ENCODE measurements around the gene ARHGAP33. TPM values are rescaled to one million over a fixed set of nuclear protein-coding genes. Genes with fewer than 3 reads are reported as not detected.

ARHGAP33 gene
- total RNA-seq, 1 donor from 2014 or later: 26.4 TPM

GRCh38 chr19:35745328-35746086, 29.9 kb upstream of the ARHGAP33 start, which contains the start of the genes PSENEN and U2AF1L4:
Gene PSENEN, plus strand, starts transcription at chr19:35745651. Its CDS starts 280 bp downstream, at chr19:35745931.
Gene U2AF1L4, minus strand, starts transcription at chr19:35745418. Its CDS starts 27 bp downstream, at chr19:35745391.
- no peaks in the 10 kb centered on the region for H3K9me3 Mint-ChIP-seq

DNA sequence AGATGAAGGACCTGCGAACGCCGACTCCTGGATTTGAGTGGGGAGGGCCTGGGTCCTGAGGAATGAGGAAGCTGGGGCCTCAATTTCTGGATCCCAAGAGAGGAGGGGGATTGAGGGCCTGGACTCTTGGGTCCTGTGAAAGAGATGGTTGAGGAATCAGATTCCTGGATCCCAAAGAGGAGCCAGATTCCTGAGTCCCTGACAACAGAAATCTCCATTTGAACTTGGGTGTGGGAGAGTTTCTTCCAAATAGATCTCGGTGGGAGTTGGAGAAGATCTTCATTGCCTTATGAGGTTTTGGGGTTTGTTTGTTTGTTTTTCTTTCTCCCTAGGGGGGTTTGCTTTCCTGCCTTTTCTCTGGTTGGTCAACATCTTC, 29.3 kb upstream of the ARHGAP33 start:
- Mint-ChIP-seq H3K9me3 (no peaks in the 10 kb centered on the region), H3K4me3 (peak overlapping the region; percentile 94), H3K36me3 (ENCODE audit: low read depth) (peaks cover 19% of the 10 kb centered on the region), H3K27me3 (no peaks in the 10 kb centered on the region), H3K4me1 (peaks cover 47% of the 10 kb centered on the region), H3K27ac (peak overlapping the region; percentile 100)
- no peak for DNase-seq
- intact Hi-C loops (cut with micrococcal nuclease): loop anchor here (5.0 to 10.0 kb wide), 2 partner anchors 306 to 369 kb away; partner anchors contain the start of genes OVOL3, POLR2I, TBCB and THAP8

More at GRCh38 chr19:35745328-35746086, 29.9 kb upstream of the ARHGAP33 start, which contains the start of the genes PSENEN and U2AF1L4:
- Mint-ChIP-seq H3K36me3 (ENCODE audit: low read depth) (peaks cover 20% of the 10 kb centered on the region), H3K4me1 (peaks cover 52% of the 10 kb centered on the region), H3K27me3 (no peaks in the 10 kb centered on the region), H3K4me3 (peak within 1 kb of the TSS; percentile 94), H3K27ac (peak within 1 kb of the TSS; percentile 100)
- intact Hi-C loops (cut with micrococcal nuclease): loop anchor here (1.0 to 10.0 kb wide), 5 partner anchors 28 to 369 kb away; partner anchors contain the start of genes ARHGAP33, OVOL3, POLR2I and TBCB
- DNase-seq: peak; percentile 99

- H3K9me3 Mint-ChIP-seq: no peaks in the 10 kb centered on the region
- intact Hi-C loops (cut with micrococcal nuclease): loop anchor here (5.0 to 10.0 kb wide), 2 partner anchors 306 to 368 kb away; partner anchors contain the start of genes OVOL3, POLR2I, TBCB and THAP8
- no peaks in the 10 kb centered on the region for H3K27me3 Mint-ChIP-seq
- H3K36me3 Mint-ChIP-seq (ENCODE audit: low read depth): peaks cover 19% of the 10 kb centered on the region
- peak overlapping the region; percentile 94 for H3K4me3 Mint-ChIP-seq
- H3K27ac Mint-ChIP-seq: peak overlapping the region; percentile 100
- no peak for DNase-seq
- H3K4me1 Mint-ChIP-seq: peaks cover 47% of the 10 kb centered on the region
Observed at GRCh38 chr19:35746531-35746930, 28.8 kb upstream of the ARHGAP33 start.

GRCh38 chr19:35748106-35749020, 27.0 kb upstream of the ARHGAP33 start, which contains the start of gene LIN37:
Gene LIN37, plus strand, starts transcription at chr19:35748576. Its CDS starts 149 bp downstream, at chr19:35748725.
- H3K4me1 Mint-ChIP-seq: peaks cover 37% of the 10 kb centered on the region

GRCh38 chr19:35750167-35750566, 25.2 kb upstream of the ARHGAP33 start:
- intact Hi-C loops (cut with micrococcal nuclease): no loop called here
- no peaks in the 10 kb centered on the region for H3K27me3 Mint-ChIP-seq
- DNase-seq: no peak
- H3K36me3 Mint-ChIP-seq (ENCODE audit: low read depth): peaks cover 17% of the 10 kb centered on the region
- H3K27ac Mint-ChIP-seq: no peak overlapping the region
- H3K4me1 Mint-ChIP-seq: peaks cover 33% of the 10 kb centered on the region
- no peaks in the 10 kb centered on the region for H3K9me3 Mint-ChIP-seq
- H3K4me3 Mint-ChIP-seq: peak overlapping the region; percentile 61

More at GRCh38 chr19:35748106-35749020, 27.0 kb upstream of the ARHGAP33 start, which contains the start of gene LIN37:
- Mint-ChIP-seq H3K4me3 (peak within 1 kb of the TSS; percentile 99), H3K9me3 (no peaks in the 10 kb centered on the region), H3K36me3 (ENCODE audit: low read depth) (peaks cover 12% of the 10 kb centered on the region), H3K27me3 (no peaks in the 10 kb centered on the region), H3K27ac (peak within 1 kb of the TSS; percentile 95)
- intact Hi-C loops (cut with micrococcal nuclease): loop anchor here (1.0 to 10.0 kb wide), 3 partner anchors 10 to 366 kb away; partner anchors contain the start of genes OVOL3, POLR2I, PROSER3 and TBCB
- peak; percentile 100 for DNase-seq

- no peaks in the 10 kb centered on the region for H3K27me3 Mint-ChIP-seq
- peaks cover 18% of the 10 kb centered on the region for H3K36me3 Mint-ChIP-seq (ENCODE audit: low read depth)
- peaks cover 27% of the 10 kb centered on the region for H3K4me1 Mint-ChIP-seq
- peak; percentile 56 for DNase-seq
- intact Hi-C loops (cut with micrococcal nuclease): no loop called here
- no peak overlapping the region for H3K27ac Mint-ChIP-seq
- H3K9me3 Mint-ChIP-seq: no peaks in the 10 kb centered on the region
- H3K4me3 Mint-ChIP-seq: no peak overlapping the region
Observed at GRCh38 chr19:35751839-35752745, 23.3 kb upstream of the ARHGAP33 start.

DNA sequence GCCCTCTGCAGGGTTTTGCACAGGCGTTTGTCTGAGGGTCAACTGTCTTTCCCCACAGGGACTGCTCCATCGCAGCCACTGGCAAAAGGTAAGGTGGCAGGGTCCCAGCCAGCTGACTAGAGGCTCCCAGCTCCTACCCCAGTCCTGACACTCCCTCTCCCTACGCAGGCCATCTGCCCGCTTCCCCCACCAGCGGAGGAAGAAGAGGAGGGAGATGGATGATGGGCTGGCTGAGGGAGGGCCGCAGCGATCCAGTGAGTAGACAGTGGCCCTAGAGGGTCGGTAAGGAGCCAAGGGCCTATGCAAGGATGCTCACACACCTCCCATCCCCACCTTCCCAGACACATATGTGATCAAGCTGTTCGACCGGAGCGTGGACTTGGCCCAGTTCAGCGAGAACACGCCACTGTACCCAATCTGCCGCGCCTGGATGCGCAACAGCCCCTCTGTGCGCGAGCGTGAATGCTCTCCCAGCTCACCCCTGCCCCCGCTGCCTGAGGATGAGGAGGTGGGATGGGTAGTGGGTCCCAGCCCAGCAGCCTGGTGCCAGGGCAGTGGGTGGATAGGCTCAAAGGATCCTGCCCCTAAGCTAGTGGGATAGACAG, 22.5 kb upstream of the ARHGAP33 start:
- no peak for DNase-seq
- Mint-ChIP-seq H3K9me3 (no peaks in the 10 kb centered on the region), H3K36me3 (ENCODE audit: low read depth) (peaks cover 19% of the 10 kb centered on the region), H3K4me3 (no peak overlapping the region), H3K4me1 (peaks cover 28% of the 10 kb centered on the region), H3K27me3 (peaks cover under 1% of the 10 kb centered on the region), H3K27ac (no peak overlapping the region)
- intact Hi-C loops (cut with micrococcal nuclease): no loop called here

DNA sequence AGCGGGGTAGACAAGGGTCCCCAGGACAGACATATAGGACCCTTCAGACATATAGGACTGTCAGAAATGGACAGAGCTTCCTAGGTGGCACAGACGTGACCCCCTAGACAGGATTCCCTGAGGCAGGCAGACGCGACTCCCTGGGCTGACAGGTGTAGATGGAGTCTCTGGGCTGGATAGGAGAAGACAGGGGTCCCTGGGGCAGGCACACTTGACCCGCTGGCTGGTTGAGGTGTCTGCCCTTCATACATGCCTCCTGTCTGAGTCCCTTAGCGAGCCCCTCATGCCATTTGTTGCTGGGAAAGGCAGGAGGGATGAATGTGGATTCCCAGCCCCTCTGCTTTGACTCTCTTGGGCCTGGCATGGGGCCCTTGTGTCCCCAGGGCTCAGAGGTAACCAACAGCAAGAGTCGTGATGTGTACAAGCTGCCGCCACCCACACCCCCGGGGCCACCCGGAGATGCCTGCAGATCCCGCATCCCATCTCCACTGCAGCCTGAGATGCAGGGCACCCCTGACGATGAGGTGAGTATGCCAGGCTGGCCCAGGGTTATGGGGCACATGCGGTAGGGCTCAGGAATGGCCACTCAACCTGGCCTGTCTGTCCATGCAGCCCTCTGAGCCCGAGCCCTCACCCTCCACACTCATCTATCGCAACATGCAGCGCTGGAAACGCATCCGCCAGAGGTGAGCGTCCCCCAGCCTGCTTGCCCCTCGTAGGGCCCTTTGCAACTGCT, 21.6 kb upstream of the ARHGAP33 start:
- intact Hi-C loops (cut with micrococcal nuclease): no loop called here
- Mint-ChIP-seq H3K27ac (no peak overlapping the region), H3K9me3 (no peaks in the 10 kb centered on the region), H3K27me3 (peaks cover 2% of the 10 kb centered on the region), H3K4me1 (peaks cover 25% of the 10 kb centered on the region), H3K4me3 (no peak overlapping the region), H3K36me3 (ENCODE audit: low read depth) (peaks cover 17% of the 10 kb centered on the region)
- DNase-seq: no peak

- Mint-ChIP-seq H3K36me3 (ENCODE audit: low read depth) (peaks cover 21% of the 10 kb centered on the region), H3K9me3 (no peaks in the 10 kb centered on the region), H3K4me1 (peaks cover 27% of the 10 kb centered on the region), H3K27ac (peak overlapping the region; percentile 42), H3K27me3 (peaks cover 2% of the 10 kb centered on the region), H3K4me3 (peak overlapping the region; percentile 54)
- intact Hi-C loops (cut with micrococcal nuclease): loop anchor here (5.0 kb wide), 2 partner anchors 62 to 148 kb away; partner anchors contain the start of genes HCST and NFKBID
- DNase-seq: no peak
Observed at GRCh38 chr19:35754370-35755130, 20.8 kb upstream of the ARHGAP33 start.

DNA sequence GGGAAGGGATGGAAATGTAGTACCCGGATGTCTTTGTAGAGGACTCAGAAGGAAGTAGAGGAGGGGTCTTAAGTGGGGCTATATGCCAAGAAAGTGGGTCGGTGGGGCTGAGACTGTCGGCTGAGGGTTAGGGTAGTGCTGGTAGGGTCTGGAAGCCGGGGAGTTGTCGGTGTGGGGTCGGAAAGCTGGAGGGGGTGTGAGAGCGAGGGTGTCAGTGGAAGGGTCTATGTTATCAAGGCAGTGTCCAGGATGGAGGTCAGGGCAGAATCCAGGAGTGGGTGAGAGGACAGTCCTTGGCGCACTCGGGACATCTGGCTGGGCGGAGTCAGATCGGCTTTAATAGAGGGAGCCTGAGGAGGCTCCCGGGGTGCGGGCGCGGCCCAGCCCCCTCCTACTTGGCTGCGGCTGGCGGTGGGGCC, 20.2 kb upstream of the ARHGAP33 start:
- intact Hi-C loops (cut with micrococcal nuclease): loop anchor here (5.0 kb wide), 2 partner anchors 63 to 147 kb away; partner anchors contain the start of genes HCST and NFKBID
- no peak for DNase-seq
- peaks cover 2% of the 10 kb centered on the region for H3K27me3 Mint-ChIP-seq
- H3K27ac Mint-ChIP-seq: peak overlapping the region; percentile 49
- H3K36me3 Mint-ChIP-seq (ENCODE audit: low read depth): peaks cover 22% of the 10 kb centered on the region
- H3K9me3 Mint-ChIP-seq: no peaks in the 10 kb centered on the region
- H3K4me3 Mint-ChIP-seq: peak overlapping the region; percentile 54
- H3K4me1 Mint-ChIP-seq: peaks cover 27% of the 10 kb centered on the region

Data from activated CD4-positive, alpha-beta T cell treated with anti-CD3 and anti-CD28 coated beads, Interleukin-2, amount 10 ng/mL, durations not matched to agents 24 days and 14 days (primary cell).